GM21367 (cell line): Measurements from ENCODE around the gene AKR1C1.
"Not testable (repeated sequence)": the region's sequence is repeated elsewhere in the genome, so short reads cannot be mapped to it uniquely, and the experiment has no call there.

ENCODE experiments used
- ATAC-seq: cut with Tn5 transposase; IDR thresholded peaks from one replicate; pipeline ENCODE4 v1.9.1; 2021; ENCODE audit not compliant: unreplicated experiment

Gene AKR1C1

GRCh38 chr10:4982764-4983226 lies 19.6 kb downstream of the AKR1C1 start:
- no peak for ATAC-seq

GRCh38 chr10:4983615-4984216 lies 20.5 kb downstream of the AKR1C1 start:
- no peak for ATAC-seq

GRCh38 chr10:4984223-4984622 lies 21.0 kb downstream of the AKR1C1 start:
- ATAC-seq = no peak

GRCh38 chr10:4984971-4985594 lies 21.9 kb downstream of the AKR1C1 start:
- no peak for ATAC-seq

- not testable (repeated sequence) for ATAC-seq
These were observed 24.9 kb downstream of the AKR1C1 start for GRCh38 chr10:4988000-4988641.

GRCh38 chr10:4990217-4990616 lies 27.0 kb downstream of the AKR1C1 start:
- ATAC-seq = no peak

GRCh38 chr10:4991463-4991862 lies 28.2 kb downstream of the AKR1C1 start:
- ATAC-seq = not testable (repeated sequence)

GRCh38 chr10:4992564-4992963 lies 29.3 kb downstream of the AKR1C1 start:
- ATAC-seq = not testable (repeated sequence)

- not testable (repeated sequence) for ATAC-seq
These were observed 31.0 kb downstream of the AKR1C1 start for GRCh38 chr10:4994260-4994659.

- ATAC-seq = no peak
These were observed 35.5 kb downstream of the AKR1C1 start for GRCh38 chr10:4998671-4999070.

- no peak for ATAC-seq
These were observed 39.0 kb downstream of the AKR1C1 start for GRCh38 chr10:5002013-5002727.

GRCh38 chr10:5003127-5004029 lies 40.2 kb downstream of the AKR1C1 start, which contains the start of gene AKR1C2:
AKR1C2 (minus strand) TSS chr10:5003857; CDS start chr10:5003835, 22 bp downstream.
- not testable (repeated sequence) for ATAC-seq

GRCh38 chr10:5004030-5004385 lies 40.8 kb downstream of the AKR1C1 start:
- ATAC-seq = not testable (repeated sequence)

- ATAC-seq = not testable (repeated sequence)
These were observed 41.3 kb downstream of the AKR1C1 start for GRCh38 chr10:5004501-5004900.

GRCh38 chr10:5008857-5009548 lies 45.8 kb downstream of the AKR1C1 start:
- not testable (repeated sequence) for ATAC-seq

- not testable (repeated sequence) for ATAC-seq
These were observed 46.8 kb downstream of the AKR1C1 start for GRCh38 chr10:5010043-5010442.

GRCh38 chr10:5011392-5011791 lies 48.2 kb downstream of the AKR1C1 start:
- not testable (repeated sequence) for ATAC-seq

- ATAC-seq = no peak
These were observed 49.4 kb downstream of the AKR1C1 start for GRCh38 chr10:5012595-5012994.

- ATAC-seq = no peak
These were observed 50.2 kb downstream of the AKR1C1 start for GRCh38 chr10:5013385-5013784.
